Trophoblast cell (in vitro differentiated cells and primary cell): ENCODE measurements around the gene PCP4.
"Not testable (repeated sequence)": the region's sequence is repeated elsewhere in the genome, so short reads cannot be mapped to it uniquely, and the experiment has no call there.

Experiments used
- DNase-seq, 2 donors: peaks; one replicate each; pipeline ENCODE4 v3.0.0-alpha.2; 2016
- H2AFZ ChIP-seq: 2 replicates; pipeline ENCODE4 v1.6.1; 2013; ENCODE audit warnings: low read length, moderate library complexity, mild to moderate bottlenecking; ENCODE audit not compliant: insufficient read depth, poor library complexity
- H2AK5ac ChIP-seq: 2 replicates; pipeline ENCODE4 v1.6.1; 2013; ENCODE audit warnings: mild to moderate bottlenecking, low read length
- H2BK120ac ChIP-seq: 2 replicates; pipeline ENCODE4 v1.6.1; 2013; ENCODE audit warnings: low read length, mild to moderate bottlenecking, moderate library complexity; ENCODE audit not compliant: insufficient read depth, poor library complexity
- H2BK12ac ChIP-seq: 2 replicates; pipeline ENCODE4 v1.6.1; 2013; ENCODE audit warnings: mild to moderate bottlenecking, low read length, moderate library complexity
- H2BK5ac ChIP-seq: 2 replicates; pipeline ENCODE4 v1.6.1; 2013; ENCODE audit warnings: low read length, low read depth, moderate library complexity, mild to moderate bottlenecking; ENCODE audit not compliant: poor library complexity
- H3K14ac ChIP-seq: 2 replicates; pipeline ENCODE4 v1.6.1; 2013; ENCODE audit warnings: mild to moderate bottlenecking, low read length
- H3K18ac ChIP-seq: 2 replicates; pipeline ENCODE4 v1.6.1; 2013; ENCODE audit warnings: mild to moderate bottlenecking, low read length
- H3K23ac ChIP-seq: 2 replicates; pipeline ENCODE4 v1.6.1; 2013; ENCODE audit warnings: low read length
- H3K27ac ChIP-seq: 2 replicates; pipeline ENCODE4 v1.5.1; 2013; ENCODE audit warnings: low read depth, mild to moderate bottlenecking, inconsistent platforms, low read length, moderate library complexity
- H3K27me3 ChIP-seq: 2 replicates; pipeline ENCODE4 v1.6.1; 2013; ENCODE audit warnings: inconsistent platforms, mild to moderate bottlenecking, low read length, moderate library complexity; ENCODE audit not compliant: insufficient read depth
- H3K36me3 ChIP-seq, 2 experiments: 1 replicate in 1 of 2; 2 replicates in 1 of 2; pipeline ENCODE4 v1.6.1; 2013; ENCODE audit warnings: low read length in 2 of 2, mild to moderate bottlenecking in 2 of 2, moderate library complexity in 1 of 2; ENCODE audit not compliant: insufficient read depth in 2 of 2, control insufficient read depth in 1 of 2
- H3K4ac ChIP-seq: 2 replicates; pipeline ENCODE4 v1.6.1; 2013; ENCODE audit warnings: low read depth, mild to moderate bottlenecking, low read length, moderate library complexity
- H3K4me1 ChIP-seq, 2 experiments: 1 replicate in 1 of 2; 2 replicates in 1 of 2; pipeline ENCODE4 v1.6.1; 2013; ENCODE audit warnings: low read length in 2 of 2, mild to moderate bottlenecking in 2 of 2, moderate library complexity in 1 of 2; ENCODE audit not compliant: insufficient read depth in 2 of 2, control insufficient read depth in 1 of 2
- H3K4me2 ChIP-seq: 2 replicates; pipeline ENCODE4 v1.6.1; 2013; ENCODE audit warnings: inconsistent platforms, mild to moderate bottlenecking, low read length, moderate library complexity
- H3K4me3 ChIP-seq: 2 replicates; pipeline ENCODE4 v1.5.1; 2013; ENCODE audit warnings: mild to moderate bottlenecking, low read depth, low read length, inconsistent platforms
- H3K79me1 ChIP-seq: one replicate; pipeline ENCODE4 v1.6.1; 2013; ENCODE audit warnings: low read length
- H3K79me2 ChIP-seq: 2 replicates; pipeline ENCODE4 v1.6.1; 2013; ENCODE audit warnings: low read length, mild to moderate bottlenecking; ENCODE audit not compliant: control insufficient read depth, insufficient read depth, poor library complexity
- H3K9ac ChIP-seq: 2 replicates; pipeline ENCODE4 v1.6.1; 2013; ENCODE audit warnings: mild to moderate bottlenecking, low read length
- H3K9me3 ChIP-seq: 2 replicates; pipeline ENCODE4 v1.6.1; 2013; ENCODE audit warnings: low read depth, mild to moderate bottlenecking, control low read depth, inconsistent platforms, low read length; ENCODE audit not compliant: insufficient read depth
- H4K12ac ChIP-seq: 2 replicates; pipeline ENCODE4 v1.6.1; 2013; ENCODE audit warnings: low read depth, mild to moderate bottlenecking, low read length, moderate library complexity
- H4K8ac ChIP-seq: 2 replicates; pipeline ENCODE4 v1.6.1; 2013; ENCODE audit warnings: low read depth, mild to moderate bottlenecking, low read length, moderate library complexity
- H4K91ac ChIP-seq: one replicate; pipeline ENCODE4 v1.6.1; 2013; ENCODE audit warnings: low read depth, mild to moderate bottlenecking, low read length, moderate library complexity
- WGBS: extraction: QIAGEN DNeasy Blood & Tissue Kit; methylation state at CpG from one replicate; pipeline ENCODE4 v1.1.7; 2013; ENCODE audit warnings: missing lambda C conversion rate; ENCODE audit not compliant: insufficient read length, insufficient coverage; ENCODE audit errors: extremely low coverage; 5-methylcytosine and 5-hydroxymethylcytosine counted together

The PCP4 gene

DNA sequence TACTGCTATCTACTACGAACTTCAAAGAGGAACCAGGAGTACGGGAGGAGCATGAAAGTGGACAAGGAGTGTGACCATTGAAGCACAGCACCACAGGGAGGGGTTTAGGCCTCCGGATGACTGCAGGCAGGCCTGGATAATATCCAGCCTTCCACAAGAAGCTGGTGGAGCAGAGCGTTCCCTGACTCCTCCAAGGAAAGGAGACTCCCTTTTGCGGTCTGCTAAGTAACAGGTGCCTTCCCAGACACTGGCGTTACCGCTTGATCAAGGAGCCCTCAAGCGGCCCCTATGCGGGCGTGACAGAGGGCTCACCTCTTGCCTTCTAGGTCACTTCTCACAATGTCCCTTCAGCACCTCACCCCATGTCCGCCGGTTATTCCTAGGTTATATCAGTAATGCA is 24.6 kb downstream of the PCP4 start:
- H3K9ac ChIP-seq, H3K4me3 ChIP-seq, H3K27ac ChIP-seq, H3K4ac ChIP-seq, H3K79me2 ChIP-seq, H3K9me3 ChIP-seq, H3K27me3 ChIP-seq, H4K8ac ChIP-seq, H2AK5ac ChIP-seq, H2BK5ac ChIP-seq, H3K18ac ChIP-seq, H2BK120ac ChIP-seq, DNase-seq, H3K79me1 ChIP-seq, H3K14ac ChIP-seq, H3K36me3 ChIP-seq, H4K91ac ChIP-seq, H2AFZ ChIP-seq, H2BK12ac ChIP-seq, H3K4me2 ChIP-seq, H4K12ac ChIP-seq, H3K23ac ChIP-seq, H3K4me1 ChIP-seq: not testable (repeated sequence)
- no CpG with 5 or more reads among the region's 12 CpGs for WGBS

DNA sequence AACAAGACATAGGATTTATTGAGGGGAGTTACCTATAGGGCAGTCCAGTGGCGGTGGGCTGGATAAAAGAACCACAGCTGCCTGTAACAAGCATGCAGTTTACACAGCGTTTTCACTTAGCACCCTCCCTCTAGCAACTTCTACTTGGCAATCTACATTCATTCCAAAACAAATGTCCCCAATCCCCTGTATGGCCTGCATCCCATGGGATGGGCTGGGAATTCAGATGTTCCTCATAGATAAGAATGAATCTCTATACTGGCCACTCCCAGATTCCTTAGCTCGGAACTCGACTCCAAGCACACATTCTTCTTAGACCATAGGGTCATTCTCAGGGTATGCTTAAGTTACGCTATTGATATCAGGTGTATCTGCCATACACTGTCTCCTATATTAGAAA is 33.3 kb downstream of the PCP4 start:
- H3K4me2 ChIP-seq: no peak overlapping the region
- H3K18ac ChIP-seq: no peak overlapping the region
- no peaks in the 10 kb centered on the region for H3K79me1 ChIP-seq
- no peak overlapping the region for H2BK12ac ChIP-seq
- H3K4me3 ChIP-seq: no peak overlapping the region
- no peaks in the 10 kb centered on the region for H3K9me3 ChIP-seq
- no peaks in the 10 kb centered on the region for H3K79me2 ChIP-seq
- DNase-seq: peak; percentile 45 to 67
- H4K91ac ChIP-seq: no peak overlapping the region
- no peak overlapping the region for H3K14ac ChIP-seq
- H3K9ac ChIP-seq: no peak overlapping the region
- H3K4ac ChIP-seq: no peak overlapping the region
- H3K27me3 ChIP-seq: no peaks in the 10 kb centered on the region
- H2AFZ ChIP-seq: no peak overlapping the region
- no peak overlapping the region for H2AK5ac ChIP-seq
- H2BK5ac ChIP-seq: no peak overlapping the region
- no peak overlapping the region for H2BK120ac ChIP-seq
- no peak overlapping the region for H4K8ac ChIP-seq
- WGBS: no CpG with 5 or more reads among the region's 5 CpGs
- no peaks in the 10 kb centered on the region for H3K4me1 ChIP-seq
- H3K27ac ChIP-seq: no peak overlapping the region
- H4K12ac ChIP-seq: no peak overlapping the region
- no peak overlapping the region for H3K23ac ChIP-seq
- H3K36me3 ChIP-seq: no peaks in the 10 kb centered on the region

DNA sequence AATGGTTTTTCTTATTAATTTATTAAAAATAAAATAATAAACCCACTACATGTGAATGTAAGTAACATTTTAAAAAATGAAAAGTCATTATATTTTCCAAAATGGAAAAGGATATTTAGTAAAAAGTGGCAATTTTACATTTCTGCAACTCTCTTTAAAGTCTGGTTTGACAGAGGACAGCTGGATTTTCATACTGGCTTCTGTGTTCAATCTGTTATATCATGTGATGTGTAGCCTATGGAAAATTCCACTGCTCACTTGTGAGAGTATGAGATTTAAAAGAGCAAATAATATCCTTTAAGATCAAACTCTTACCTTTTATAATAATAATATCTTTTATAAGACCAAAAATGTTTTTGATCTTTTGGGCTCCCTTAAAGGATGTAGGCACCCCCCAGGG is 33.7 kb downstream of the PCP4 start:
- H2AK5ac ChIP-seq: no peak overlapping the region
- no peak overlapping the region for H4K8ac ChIP-seq

DNA sequence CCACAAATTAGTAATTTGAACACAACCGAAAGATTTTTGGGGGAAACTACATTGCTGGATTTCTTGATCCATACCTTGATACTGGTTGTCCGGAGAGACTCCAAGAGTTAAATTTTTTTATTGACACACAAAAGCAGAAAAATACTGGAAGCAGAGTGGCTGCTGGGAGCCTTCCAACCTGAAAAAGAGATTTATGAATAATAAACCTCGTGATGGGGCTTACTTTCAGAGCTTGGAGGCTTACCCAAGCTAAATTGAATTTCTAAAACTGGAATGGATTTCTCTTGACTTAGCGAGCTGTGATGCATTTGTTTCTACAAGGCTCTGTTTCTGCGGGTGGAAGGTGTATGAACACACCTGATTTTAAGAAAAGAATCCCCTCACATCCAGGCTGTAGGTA is 35.7 kb downstream of the PCP4 start:
- H3K79me2 ChIP-seq: no peaks in the 10 kb centered on the region
- no peak overlapping the region for H3K4ac ChIP-seq
- H4K91ac ChIP-seq: no peak overlapping the region
- DNase-seq: no peak
- H3K18ac ChIP-seq: no peak overlapping the region
- H3K27me3 ChIP-seq: no peaks in the 10 kb centered on the region
- no peak overlapping the region for H3K4me3 ChIP-seq
- H2BK120ac ChIP-seq: no peak overlapping the region
- no peak overlapping the region for H2AK5ac ChIP-seq
- no peak overlapping the region for H2BK12ac ChIP-seq
- H3K4me1 ChIP-seq: no peaks in the 10 kb centered on the region
- H3K9me3 ChIP-seq: no peaks in the 10 kb centered on the region
- no peak overlapping the region for H3K14ac ChIP-seq
- no peaks in the 10 kb centered on the region for H3K36me3 ChIP-seq
- H3K4me2 ChIP-seq: no peak overlapping the region
- WGBS: no CpG with 5 or more reads among the region's 5 CpGs
- H3K23ac ChIP-seq: no peak overlapping the region
- no peak overlapping the region for H3K9ac ChIP-seq
- no peak overlapping the region for H4K12ac ChIP-seq
- H2AFZ ChIP-seq: no peak overlapping the region
- H3K27ac ChIP-seq: no peak overlapping the region
- H4K8ac ChIP-seq: no peak overlapping the region
- H3K79me1 ChIP-seq: no peaks in the 10 kb centered on the region
- no peak overlapping the region for H2BK5ac ChIP-seq

More for the DNA sequence above, 33.7 kb downstream of the PCP4 start:
- Histone ChIP-seq H2AFZ (no peak overlapping the region), H3K79me2 (no peaks in the 10 kb centered on the region), H3K27ac (no peak overlapping the region), H3K4ac (no peak overlapping the region), H3K4me2 (no peak overlapping the region), H3K14ac (no peak overlapping the region), H3K9me3 (no peaks in the 10 kb centered on the region), H4K91ac (no peak overlapping the region), H3K18ac (no peak overlapping the region), H3K4me3 (no peak overlapping the region), H4K12ac (no peak overlapping the region), H2BK120ac (no peak overlapping the region), H3K23ac (no peak overlapping the region), H3K4me1 (no peaks in the 10 kb centered on the region), H3K36me3 (no peaks in the 10 kb centered on the region), H2BK5ac (no peak overlapping the region), H3K9ac (no peak overlapping the region), H3K27me3 (no peaks in the 10 kb centered on the region), H2BK12ac (no peak overlapping the region), H3K79me1 (no peaks in the 10 kb centered on the region)
- no peak for DNase-seq

DNA sequence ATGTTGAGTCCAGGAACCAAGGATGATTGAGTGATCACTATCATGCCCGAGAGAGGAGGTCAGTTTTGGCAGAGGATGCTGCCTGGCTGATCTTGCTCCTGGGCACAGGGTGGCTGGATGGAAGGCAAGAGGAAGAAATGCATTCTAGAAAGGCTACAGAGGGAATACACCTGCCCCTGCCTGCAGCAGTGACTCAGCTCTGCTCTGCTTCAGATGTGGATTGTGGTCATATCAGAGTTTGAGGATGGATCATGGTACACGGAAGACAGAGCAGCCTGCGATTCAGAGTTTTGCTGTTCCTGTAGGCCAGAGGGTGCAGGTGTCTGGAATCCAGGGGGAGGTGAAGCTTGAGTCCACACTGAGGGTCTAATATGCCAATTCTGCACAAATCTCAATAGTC is 37.2 kb downstream of the PCP4 start:
- H2AK5ac ChIP-seq: no peak overlapping the region
- no peak overlapping the region for H4K12ac ChIP-seq
- H3K27me3 ChIP-seq: no peaks in the 10 kb centered on the region
- H2BK5ac ChIP-seq: no peak overlapping the region
- H3K14ac ChIP-seq: no peak overlapping the region
- H3K36me3 ChIP-seq: no peaks in the 10 kb centered on the region
- H2BK120ac ChIP-seq: no peak overlapping the region
- H2BK12ac ChIP-seq: no peak overlapping the region
- no peak overlapping the region for H3K27ac ChIP-seq
- no peak overlapping the region for H3K4me3 ChIP-seq
- H3K4me2 ChIP-seq: no peak overlapping the region
- H3K4ac ChIP-seq: no peak overlapping the region
- H3K79me2 ChIP-seq: no peaks in the 10 kb centered on the region
- H3K9ac ChIP-seq: no peak overlapping the region
- H3K18ac ChIP-seq: no peak overlapping the region
- no peak for DNase-seq
- no CpG with 5 or more reads among the region's 3 CpGs for WGBS
- no peak overlapping the region for H3K23ac ChIP-seq
- H3K79me1 ChIP-seq: no peaks in the 10 kb centered on the region
- no peak overlapping the region for H4K91ac ChIP-seq
- H2AFZ ChIP-seq: no peak overlapping the region
- H3K9me3 ChIP-seq: no peaks in the 10 kb centered on the region
- H4K8ac ChIP-seq: no peak overlapping the region
- H3K4me1 ChIP-seq: no peaks in the 10 kb centered on the region
